ENCODE measurements around the gene PIK3CB.
A peak's percentile ranks its signal among the peaks of the same experiment; 100 is the strongest.
"Not testable (repeated sequence)": the region's sequence is repeated elsewhere in the genome, so short reads cannot be mapped to it uniquely, and the experiment has no call there.

PIK3CB gene

DNA sequence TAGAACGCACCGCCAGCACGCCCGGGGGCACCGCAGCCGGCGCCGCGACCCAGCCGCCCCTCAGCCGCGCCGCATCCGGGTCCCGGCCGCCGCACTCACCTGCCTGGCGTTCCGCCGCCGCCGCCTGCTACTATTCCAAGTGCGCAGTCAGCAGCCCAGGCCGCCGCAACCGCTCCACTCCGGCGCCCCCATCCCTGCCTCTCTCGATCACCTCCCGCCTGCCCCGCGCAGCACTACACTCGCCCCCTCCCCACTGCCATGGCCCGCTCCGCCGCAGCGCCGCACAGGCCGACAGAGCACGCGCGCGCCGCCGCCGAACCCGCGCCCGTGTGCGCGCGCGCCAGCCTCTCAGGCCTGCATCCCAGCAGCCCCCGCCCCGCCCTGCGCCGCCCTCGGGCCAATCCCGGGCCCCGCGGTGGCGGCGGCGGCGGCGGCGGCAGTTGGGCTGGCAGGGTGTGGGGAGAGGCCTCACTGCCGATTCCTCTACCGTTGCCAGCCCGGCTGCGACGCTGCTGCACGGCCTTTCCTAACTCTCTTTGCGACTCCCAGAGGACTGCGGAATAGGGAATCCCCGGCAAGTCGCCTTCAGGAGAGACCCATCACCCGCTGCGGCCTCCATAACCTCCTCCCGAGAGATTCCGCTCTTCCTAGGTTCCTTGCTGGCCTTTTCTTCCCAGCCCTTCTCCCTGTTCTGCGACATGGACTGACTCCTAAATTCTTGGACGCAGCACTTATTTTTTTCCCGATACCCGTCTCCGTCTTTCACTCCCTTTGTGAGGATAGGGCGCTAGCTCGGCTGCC, at the start of gene PIK3CB:
TSS of gene PIK3CB (minus strand) at position 333 of the 801 bp plus-strand sequence. CDS start 75,585 bp downstream, outside the sequence.
- peak; percentile 78 to 90 for DNase-seq

DNA sequence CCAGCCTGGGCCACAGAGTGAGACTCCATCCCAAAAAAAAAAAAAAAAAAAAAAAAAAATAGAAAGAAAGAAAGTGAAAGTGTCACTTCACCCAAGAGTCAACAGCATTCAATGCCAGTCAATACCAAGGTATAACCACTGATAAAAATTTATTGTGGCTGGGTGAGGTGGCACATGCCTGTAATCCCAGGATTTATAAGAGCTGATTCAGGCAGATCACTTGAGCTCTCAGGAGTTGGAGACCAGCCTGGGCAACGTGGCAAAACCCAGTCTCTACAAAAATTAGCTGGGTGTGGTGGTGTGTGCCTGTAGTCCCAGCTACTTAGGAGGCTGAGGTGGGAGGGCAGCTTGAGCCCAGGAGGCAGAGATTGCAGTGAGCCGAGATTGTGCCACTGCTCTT, 46.5 kb upstream of the PIK3CB start:
- DNase-seq: no peak

DNA sequence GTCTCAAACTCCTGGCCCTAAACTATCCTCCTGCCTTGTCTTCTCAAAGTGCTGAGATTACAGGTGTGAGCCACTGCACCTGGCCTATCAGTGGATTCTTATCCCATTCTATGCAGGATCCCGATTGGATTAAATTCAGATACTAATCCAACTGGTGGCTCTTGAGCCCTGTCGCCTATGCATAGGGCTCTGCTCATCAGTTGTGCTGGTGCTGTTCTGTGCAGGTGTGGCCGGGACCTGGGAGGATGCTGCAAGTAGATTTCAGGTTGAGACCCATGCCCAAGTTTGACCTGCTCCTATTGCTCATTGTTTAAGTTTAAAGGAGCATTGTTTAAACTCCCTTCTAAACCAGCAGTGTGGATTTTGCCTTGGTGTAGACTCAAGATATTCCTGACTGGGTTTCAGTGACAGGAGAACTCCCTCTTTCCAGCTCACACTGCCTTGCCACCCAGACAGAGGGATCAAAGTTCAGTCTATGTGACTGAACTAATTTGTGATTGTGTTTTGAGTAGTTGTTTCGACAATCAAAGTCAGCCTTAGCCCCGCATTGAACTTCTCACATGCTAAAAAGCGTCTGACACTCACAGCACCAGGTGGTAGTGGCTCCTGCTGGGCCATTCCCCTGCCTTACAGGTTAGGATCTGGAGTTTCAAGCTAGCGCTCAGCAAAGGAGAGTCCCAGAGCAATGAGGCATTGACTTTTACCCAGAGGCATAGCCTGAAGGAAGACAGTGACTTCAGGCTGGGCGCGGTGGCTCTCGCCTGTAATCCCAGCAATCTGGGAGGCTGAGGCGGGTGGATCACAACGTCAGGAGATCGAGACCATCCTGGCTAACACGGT, 45.0 kb upstream of the PIK3CB start:
- no peak for DNase-seq

DNA sequence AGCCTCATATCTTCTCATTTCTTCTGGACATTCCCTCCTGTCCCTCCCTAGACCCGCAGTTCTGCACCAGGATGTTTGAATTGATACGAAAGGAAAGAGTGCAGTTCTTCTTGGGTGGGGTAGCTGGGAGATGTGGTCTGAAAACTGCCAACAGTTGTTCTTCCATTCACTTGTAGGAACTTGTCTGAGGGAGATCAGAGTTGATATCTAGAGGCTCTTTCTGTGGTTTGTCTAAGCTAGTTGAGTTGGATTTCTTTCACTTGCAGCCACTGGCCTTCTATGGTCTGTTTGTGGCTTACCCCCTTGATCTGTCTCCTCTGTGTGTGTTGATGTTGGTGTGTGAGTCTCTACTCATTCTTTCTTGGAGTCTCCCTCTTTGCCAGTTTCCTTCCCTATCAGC, 42.5 kb upstream of the PIK3CB start:
- DNase-seq: no peak

DNA sequence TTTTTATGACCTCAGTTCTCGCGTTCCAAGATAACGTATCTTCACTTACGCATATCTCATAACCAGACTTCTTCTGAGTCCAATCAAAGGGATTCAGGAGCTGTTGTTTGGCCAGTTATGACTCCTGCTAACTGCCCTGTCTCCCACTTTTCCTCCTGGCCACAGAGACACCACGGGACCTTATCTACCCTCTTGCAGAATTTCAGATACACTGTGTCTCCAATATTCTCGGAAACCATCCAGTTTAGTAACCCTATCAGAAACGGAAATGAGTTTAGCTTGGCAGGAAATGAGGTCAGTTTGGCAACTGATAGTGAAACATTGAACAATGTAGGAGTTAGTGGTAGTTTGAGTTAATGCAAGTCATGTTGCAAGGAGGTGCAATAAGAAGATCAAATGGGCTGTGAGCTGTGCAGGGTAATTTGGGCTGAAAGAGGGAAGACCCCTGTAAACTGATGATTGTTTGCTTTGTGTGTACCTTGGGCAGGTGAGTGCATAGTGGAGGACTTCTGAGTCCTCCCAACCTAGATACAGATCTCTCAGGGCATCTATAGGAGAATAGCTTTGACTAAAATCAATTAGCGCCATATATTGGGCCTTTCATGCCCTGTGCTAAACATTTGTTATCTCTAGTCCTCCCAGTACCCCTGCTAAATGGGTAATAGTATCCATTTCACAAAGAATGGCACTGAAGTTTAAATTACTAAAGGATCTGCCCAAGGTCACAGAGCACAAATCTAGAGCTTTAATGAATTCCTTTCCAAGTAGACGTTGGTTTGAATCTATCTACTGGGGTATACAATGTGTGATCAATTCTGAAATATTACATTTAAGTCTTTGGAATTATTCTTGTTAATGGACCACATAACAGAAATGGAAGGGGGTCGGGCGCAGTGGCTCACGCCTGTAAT, 41.3 kb upstream of the PIK3CB start:
- no peak for DNase-seq

- DNase-seq: no peak
Observed at GRCh38 chr3:138875096-138875753, 40.5 kb upstream of the PIK3CB start.

DNA sequence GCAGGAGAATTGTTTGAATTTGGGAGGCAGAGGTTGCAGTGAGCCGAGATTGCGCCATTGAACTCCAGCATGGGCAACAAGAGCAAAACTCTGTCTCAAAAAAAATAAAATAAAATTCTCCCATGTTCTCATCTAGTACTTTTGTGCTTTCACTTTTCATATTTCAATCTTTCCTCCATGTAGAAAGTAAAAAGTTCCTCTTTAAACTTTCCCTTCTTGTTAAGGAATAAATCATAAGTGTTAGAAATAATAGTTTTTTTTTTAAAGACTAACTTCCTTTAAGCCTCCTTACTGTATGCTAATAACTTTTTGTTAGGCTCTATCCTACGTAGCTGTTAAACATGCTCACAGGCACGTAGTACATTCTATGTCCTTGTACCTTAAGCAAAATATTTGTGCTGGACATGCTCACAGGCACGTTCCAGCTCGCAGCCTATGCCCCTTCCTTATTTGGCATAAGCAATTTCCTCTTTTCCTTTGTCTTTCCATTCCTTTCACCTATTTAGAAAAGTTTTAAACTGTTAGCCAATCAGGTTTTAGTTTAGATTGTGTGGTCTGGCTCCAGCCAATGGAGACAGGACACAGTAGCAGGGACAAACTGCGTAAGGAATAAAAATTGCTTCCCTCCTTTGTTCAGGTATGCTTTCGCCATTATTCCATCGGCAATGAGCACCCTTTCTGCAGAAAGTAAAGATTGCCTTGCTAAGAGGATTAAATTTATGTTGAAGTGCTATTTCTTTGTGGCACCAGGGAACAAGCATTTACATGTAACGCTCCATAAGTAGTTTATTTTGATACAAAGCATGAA, 38.9 kb upstream of the PIK3CB start:
- DNase-seq: no peak

DNA sequence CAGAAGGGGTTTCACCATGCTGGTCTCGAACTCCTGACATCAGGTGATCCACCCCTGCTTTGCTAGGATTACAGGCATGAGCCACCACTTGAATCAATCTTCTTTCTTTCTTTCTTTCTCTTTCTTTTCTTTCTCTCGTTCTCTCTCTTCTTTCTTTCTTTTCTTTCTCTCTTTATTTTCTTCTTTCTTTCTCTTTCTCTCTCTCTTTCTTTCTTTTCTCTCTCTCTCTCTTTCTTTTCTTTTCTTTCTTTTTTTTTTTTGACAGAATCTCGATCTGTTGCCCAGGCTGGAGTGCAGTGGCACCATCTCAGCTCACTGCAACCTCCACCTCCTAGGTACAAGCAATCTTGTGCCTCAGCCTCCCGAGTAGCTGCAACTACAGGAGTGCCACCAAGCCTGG, 37.9 kb upstream of the PIK3CB start:
- DNase-seq: no peak

DNA sequence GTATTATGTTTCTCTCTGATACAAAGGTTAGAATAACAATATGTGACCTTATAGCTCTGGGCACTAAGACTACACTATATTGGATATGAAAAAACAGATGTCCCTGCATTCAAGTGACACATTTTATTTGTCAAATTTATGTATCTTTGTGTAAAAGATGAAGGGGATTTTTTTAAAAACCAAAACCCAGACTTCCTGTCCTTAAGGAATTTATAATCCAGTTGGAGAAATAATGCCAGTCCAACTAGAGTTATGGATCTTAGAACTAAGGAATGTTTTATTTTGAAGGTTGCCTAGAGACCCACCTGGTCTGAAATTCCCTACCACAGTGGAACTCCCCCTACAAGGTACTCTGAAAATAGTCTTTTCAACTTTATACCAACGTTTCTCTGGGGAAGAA, 33.3 kb upstream of the PIK3CB start:
- no peak for DNase-seq

- DNase-seq: no peak
Observed at GRCh38 chr3:138863776-138864113, 29.0 kb upstream of the PIK3CB start.

- DNase-seq: no peak
Observed at GRCh38 chr3:138862924-138863775, 28.4 kb upstream of the PIK3CB start.

- no peak for DNase-seq
Observed at GRCh38 chr3:138862531-138862923, 27.8 kb upstream of the PIK3CB start.

GRCh38 chr3:138861798-138862197, 27.1 kb upstream of the PIK3CB start:
- DNase-seq: no peak

- DNase-seq: no peak
Observed at GRCh38 chr3:138856799-138857198, 22.1 kb upstream of the PIK3CB start.

DNA sequence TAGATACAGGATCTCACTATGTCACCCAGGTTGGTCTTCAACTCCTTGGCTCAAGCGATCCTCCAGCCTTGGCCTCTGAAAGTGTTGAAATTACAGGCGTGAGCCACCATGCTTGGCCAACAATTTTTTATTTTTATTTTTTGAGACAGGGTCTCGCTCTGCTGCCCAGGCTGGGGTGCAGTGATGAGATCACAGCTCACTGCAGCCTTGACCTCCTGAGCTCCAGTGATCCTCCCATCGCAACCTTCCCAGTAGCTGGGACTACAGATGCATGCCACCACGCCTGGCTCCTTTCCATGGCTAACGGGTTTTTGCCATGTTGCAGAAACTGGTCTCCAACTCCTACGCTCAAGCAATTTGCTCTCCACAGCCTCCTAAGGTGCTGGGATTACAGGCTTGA, 20.2 kb upstream of the PIK3CB start:
- DNase-seq: no peak

DNA sequence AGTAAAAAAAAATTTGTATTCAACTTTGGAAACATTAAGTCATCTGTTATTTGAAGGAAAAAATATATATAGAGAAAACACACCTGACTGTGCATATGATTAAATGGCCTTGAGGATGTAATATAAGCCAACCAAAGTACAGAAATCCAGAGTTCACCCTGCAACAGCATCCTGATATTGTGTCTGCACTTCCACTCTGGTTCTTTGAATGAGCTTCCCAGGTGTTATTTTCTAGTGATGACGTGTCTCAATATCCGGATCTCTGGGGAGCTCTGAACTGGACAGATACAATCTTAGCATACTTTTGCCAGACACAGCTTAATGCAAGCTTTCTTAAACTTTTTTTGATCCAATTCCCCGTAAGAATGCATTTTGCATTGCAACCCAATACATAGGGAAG, 19.5 kb upstream of the PIK3CB start:
- no peak for DNase-seq

- no peak for DNase-seq
Observed at GRCh38 chr3:138850151-138850550, 15.4 kb upstream of the PIK3CB start.

DNA sequence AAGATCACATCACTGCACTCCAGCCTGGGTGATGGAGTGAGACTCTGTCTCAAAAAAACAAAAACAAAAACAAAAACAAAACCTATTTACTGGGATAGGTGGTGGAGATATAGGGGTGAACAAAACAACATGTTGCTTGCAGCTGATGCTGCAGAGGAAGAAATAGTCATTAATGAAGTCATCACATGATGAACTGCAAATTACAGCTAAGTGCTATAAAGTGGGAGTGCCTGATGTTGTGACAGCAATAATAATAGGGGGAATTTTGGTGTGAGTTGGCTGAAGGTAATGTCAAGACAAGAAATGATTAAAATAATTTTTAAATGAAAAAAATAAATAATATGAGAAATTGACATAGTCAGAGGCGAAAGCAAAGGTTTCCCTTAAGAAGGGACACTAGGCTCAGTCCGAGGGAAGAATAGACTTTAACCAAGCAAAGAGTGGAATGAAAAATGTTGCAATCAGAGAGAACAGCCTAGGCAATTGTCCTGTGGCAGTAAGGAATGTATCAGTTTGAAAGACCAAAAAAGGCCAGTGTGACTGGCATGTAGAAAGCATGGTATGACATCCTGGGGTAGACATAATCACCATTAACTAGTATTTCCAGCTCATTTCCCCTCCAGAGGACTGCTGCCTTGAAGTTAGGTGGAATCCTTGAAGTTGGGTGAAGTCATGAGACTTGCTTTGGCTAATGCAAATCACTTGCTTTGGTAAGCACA, 14.7 kb upstream of the PIK3CB start:
- DNase-seq: no peak

- no peak for DNase-seq
Observed at GRCh38 chr3:138848696-138849095, 14.0 kb upstream of the PIK3CB start.

GRCh38 chr3:138846824-138847223, 12.1 kb upstream of the PIK3CB start:
- DNase-seq: not testable (repeated sequence)

Measured in SHP77 (cell line).